RPMI7951 (cell line): Measurements from ENCODE around the gene EPB41. TPM values are rescaled to one million over a fixed set of nuclear protein-coding genes. Genes with fewer than 3 reads are reported as not detected.
"Not testable (repeated sequence)": the region's sequence is repeated elsewhere in the genome, so short reads cannot be mapped to it uniquely, and the experiment has no call there.

Experiments
- DNase-seq: peaks from one replicate; pipeline ENCODE4 v3.0.0-alpha.2; 2012; ENCODE audit warnings: low read depth
- total RNA-seq: library from RNA; depleted of rRNA; stranded (reverse); fragments of >200 nt; shearing (Covaris generic); gene quantifications from 2 replicates; pipeline ENCODE4 v1.2.3, GENCODE V29; 2014

The EPB41 gene
- total RNA-seq, 1 experiment from 2014 or later: 12.1 TPM

- DNase-seq: not testable (repeated sequence)
Observed at GRCh38 chr1:29131056-29131455, 216.7 kb downstream of the EPB41 start.

GRCh38 chr1:29133861-29134694, 219.7 kb downstream of the EPB41 start:
- DNase-seq: no peak

GRCh38 chr1:29134695-29135028, 220.3 kb downstream of the EPB41 start:
- DNase-seq: no peak

- peak; percentile 45 for DNase-seq
Observed at GRCh38 chr1:29136391-29136915, 222.1 kb downstream of the EPB41 start.

- no peak for DNase-seq
Observed at GRCh38 chr1:29142714-29143113, 228.3 kb downstream of the EPB41 start.

- DNase-seq: no peak
Observed at GRCh38 chr1:29144178-29144577, 229.8 kb downstream of the EPB41 start.

GRCh38 chr1:29145739-29146437, 231.5 kb downstream of the EPB41 start:
- peak; percentile 77 for DNase-seq

- no peak for DNase-seq
Observed at GRCh38 chr1:29148656-29149491, 234.5 kb downstream of the EPB41 start.

- DNase-seq: not testable (repeated sequence)
Observed at GRCh38 chr1:29150346-29150745, 236.0 kb downstream of the EPB41 start.

GRCh38 chr1:29152046-29152805, 237.9 kb downstream of the EPB41 start:
- no peak for DNase-seq

- DNase-seq: peak; percentile 15
Observed at GRCh38 chr1:29156543-29157268, 242.3 kb downstream of the EPB41 start.

- no peak for DNase-seq
Observed at GRCh38 chr1:29157269-29157601, 242.9 kb downstream of the EPB41 start.

- no peak for DNase-seq
Observed at GRCh38 chr1:29159773-29160172, 245.4 kb downstream of the EPB41 start.

GRCh38 chr1:29162025-29162424, 247.7 kb downstream of the EPB41 start:
- DNase-seq: no peak

GRCh38 chr1:29162476-29163138, 248.2 kb downstream of the EPB41 start:
- DNase-seq: no peak

GRCh38 chr1:29164588-29164987, 250.2 kb downstream of the EPB41 start:
- DNase-seq: no peak

- no peak for DNase-seq
Observed at GRCh38 chr1:29166291-29166878, 252.0 kb downstream of the EPB41 start.

- no peak for DNase-seq
Observed at GRCh38 chr1:29167904-29168303, 253.5 kb downstream of the EPB41 start.
